Activated naive CD4-positive, alpha-beta T cell treated with Interleukin-2 at 50 U/mL for 16 hours (primary cell): ENCODE data around the gene PIGX.
A peak's percentile ranks its signal among the peaks of the same experiment; 100 is the strongest.
"Not testable (repeated sequence)": the region's sequence is repeated elsewhere in the genome, so short reads cannot be mapped to it uniquely, and the experiment has no call there.

ENCODE experiments used
- DNase-seq: peaks from one replicate; pipeline ENCODE4 v3.0.0-alpha.2; 2020

PIGX gene

GRCh38 chr3:196706731-196707130, 5.4 kb upstream of the PIGX start:
- no peak for DNase-seq

GRCh38 chr3:196707566-196707965, 4.6 kb upstream of the PIGX start:
- DNase-seq = no peak

- no peak for DNase-seq
Observed at GRCh38 chr3:196708467-196708866, 3.7 kb upstream of the PIGX start.

DNA sequence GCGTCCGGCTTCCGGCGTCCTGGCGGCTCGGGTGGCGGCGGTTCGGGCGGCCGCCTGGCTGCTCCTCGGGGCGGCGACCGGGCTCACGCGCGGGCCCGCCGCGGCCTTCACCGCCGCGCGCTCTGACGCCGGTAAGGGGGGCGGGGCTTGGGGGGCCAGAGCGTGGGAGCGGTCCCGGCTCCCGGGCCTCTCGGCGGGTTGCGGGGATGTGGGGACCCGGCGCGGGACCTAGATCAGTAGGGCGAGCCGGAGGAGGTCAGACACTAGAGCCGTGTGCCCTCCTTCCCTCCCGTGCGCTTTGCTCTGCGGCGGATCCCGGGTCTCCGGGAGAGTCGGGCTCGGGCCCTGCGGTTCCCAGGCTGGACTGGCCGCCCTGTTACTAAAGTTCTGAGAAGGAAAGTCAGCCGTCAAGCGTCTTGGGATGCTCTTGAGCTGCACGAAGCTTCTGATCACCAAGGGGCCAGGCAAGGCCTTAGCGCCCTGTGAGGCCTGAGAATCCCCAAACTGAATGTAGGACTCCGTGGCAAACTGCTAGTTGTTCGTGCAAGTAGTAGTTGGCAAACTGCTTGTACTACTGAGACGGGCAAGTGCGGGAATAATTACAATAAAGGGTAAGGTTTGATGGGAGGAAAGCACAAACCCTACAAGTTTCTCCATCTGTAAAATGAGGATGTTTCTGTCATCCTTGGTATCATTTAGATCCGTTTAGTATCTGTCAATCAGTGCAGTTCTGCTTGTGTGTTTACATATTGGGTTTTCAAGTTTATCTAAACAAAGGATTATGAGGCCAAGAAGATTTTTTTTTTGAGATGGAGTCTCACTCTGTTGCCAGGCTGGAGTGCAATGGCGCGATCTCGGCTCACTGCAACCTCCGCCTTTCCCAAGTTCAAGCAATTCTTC, 587 bp downstream of the PIGX start:
- peak; percentile 74 for DNase-seq

DNA sequence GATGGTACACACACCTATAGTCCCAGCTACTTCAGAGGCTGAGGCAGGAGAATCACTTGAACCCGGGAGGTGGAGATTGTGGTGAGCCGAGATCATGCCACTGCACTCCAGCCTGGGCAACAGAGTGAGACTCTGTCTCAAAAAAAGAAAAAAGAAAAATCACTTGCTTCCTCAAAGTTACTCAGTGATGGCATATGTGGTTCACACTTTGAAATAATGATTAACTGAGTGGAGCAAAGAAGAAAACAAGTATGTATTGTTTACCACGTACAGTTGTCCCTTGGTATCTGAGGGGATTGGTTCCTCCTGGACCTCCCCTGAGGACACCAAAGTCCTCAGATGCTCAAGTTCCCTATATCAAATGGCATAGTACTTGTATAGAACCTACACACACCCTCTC, 5.0 kb downstream of the PIGX start:
- not testable (repeated sequence) for DNase-seq

DNA sequence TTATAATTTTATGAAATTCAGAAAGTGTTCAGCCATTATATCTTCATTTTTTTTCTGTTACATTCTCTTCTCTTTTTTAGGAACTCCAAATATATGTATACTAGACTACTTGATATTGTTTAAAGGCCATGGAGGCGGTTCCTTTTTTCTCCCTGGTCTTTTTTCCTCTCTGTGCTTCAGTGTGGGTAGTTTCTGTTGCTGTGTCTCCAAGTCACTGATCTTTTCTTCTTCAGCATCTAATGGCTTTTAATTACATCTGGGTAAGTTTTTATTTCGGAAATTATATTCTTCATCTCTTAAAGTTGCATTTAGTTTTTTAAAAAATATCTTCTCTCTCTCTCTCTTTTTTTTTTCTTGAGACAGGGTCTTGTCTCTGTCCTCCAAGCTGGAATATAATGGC, 8.9 kb downstream of the PIGX start:
- DNase-seq = no peak

DNA sequence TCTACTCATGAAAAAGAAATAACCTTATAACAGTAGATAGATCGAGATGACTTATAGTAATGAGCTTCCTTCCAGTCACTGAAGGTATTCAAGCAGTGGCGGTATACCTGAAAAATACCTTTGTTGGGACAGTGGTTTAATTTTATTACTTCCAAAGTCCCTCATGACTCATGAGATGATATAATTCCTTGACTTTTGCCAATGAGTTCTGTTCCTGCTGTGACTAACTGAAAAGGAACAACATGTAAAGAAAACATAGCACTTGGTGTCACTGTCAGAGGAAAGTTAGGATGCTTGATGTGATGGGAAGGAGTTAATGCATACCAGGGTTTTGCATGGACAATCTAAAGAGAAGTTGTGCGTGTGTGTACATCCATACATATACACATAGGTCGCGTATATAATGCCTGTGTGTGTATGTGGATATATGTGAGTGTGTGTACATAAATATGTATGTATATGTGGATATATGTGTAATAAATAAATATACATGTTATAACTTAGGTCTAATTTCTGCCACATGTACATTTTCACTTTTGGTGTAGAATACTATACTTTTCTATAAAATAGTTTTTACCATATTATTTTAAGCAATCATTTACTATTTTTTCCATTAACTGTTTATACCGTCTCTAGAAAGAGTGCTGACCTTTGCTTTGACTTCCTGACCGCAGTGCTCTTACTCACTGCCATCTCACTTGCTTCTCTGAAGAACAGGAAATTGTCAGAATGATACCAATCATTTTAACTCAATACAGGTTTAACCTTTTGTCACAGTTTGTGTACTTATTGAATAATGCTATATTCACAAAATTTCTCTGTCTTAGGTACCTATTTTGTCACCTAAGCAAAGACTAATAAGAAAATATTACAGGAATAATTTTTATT, 14.9 kb downstream of the PIGX start:
- peak; percentile 36 for DNase-seq

DNA sequence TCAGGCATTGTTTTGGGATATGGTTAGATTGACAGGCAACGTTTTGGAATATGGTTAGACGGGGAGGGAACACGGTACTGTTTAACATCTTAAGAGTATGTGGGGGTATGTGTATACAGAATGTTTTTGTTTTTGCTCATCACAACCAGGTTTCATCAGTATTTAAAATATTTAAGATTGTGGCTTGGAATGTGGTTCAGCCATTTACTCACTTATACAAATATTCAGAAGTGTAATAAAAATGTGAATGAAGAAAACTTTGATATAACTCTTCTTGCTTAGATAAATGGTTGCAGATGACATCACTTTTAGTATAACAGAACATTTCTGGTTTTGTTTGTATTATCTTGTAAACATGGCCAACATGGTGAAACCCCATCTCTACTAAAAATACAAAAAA, 23.6 kb downstream of the PIGX start:
- DNase-seq = no peak

DNA sequence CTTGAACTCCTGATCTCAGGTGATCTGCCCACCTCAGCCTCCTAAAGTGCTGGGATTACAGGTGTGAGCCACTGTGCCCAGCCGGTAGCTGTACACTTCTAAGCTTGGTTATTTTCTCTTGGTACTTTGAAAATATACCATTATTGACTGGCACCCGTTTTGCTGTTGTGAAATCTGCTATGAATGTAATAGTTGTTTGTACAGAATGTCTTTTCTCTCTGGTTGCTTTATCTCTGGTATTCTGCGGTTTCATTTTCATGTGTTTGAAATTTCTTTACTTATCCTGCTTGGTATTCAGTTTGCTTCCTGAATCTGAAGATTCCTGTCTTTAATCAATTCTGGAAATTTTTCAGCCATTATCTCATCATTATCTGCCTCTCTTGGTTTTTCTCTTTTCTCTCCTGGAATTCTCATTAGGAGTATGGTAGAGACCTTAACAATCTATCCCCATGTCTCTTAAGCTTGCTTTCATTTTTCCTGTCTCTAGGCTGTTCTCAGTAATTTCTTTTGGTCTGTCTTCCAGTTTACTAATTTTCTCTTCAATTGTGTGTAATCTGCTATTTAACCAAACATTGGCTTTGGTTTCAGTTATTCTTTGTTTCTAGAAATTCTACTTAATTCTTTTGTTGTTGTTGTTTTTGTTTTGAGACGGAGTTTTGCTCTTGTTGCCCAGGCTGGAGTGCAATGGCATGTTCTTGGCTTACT, 24.6 kb downstream of the PIGX start:
- DNase-seq = no peak

DNA sequence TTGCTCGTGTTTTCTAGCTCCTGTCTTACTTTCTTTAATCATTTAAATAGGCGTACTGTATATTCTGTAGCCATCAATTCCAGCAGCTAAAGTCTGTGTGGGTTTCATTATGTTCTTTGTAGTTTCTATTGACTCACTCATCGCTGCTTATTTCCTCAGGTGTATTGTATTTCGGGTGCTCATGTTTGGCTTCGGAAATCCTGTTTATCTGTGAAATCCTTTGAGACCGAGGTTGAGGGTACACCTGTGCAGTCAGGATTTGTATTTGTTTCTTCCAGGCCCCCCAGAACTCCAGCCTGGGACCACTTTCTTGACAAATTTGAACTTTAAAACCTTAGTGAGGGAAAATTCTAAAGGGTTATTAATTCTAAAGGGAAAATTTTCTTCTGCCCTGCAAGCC, 25.5 kb downstream of the PIGX start:
- no peak for DNase-seq

GRCh38 chr3:196739671-196740480, 27.7 kb downstream of the PIGX start, which contains the start of gene PAK2:
Gene PAK2, plus strand, starts transcription at chr3:196739857. Its CDS starts 42,790 bp downstream, at chr3:196782647.
- DNase-seq = peak; percentile 90

DNA sequence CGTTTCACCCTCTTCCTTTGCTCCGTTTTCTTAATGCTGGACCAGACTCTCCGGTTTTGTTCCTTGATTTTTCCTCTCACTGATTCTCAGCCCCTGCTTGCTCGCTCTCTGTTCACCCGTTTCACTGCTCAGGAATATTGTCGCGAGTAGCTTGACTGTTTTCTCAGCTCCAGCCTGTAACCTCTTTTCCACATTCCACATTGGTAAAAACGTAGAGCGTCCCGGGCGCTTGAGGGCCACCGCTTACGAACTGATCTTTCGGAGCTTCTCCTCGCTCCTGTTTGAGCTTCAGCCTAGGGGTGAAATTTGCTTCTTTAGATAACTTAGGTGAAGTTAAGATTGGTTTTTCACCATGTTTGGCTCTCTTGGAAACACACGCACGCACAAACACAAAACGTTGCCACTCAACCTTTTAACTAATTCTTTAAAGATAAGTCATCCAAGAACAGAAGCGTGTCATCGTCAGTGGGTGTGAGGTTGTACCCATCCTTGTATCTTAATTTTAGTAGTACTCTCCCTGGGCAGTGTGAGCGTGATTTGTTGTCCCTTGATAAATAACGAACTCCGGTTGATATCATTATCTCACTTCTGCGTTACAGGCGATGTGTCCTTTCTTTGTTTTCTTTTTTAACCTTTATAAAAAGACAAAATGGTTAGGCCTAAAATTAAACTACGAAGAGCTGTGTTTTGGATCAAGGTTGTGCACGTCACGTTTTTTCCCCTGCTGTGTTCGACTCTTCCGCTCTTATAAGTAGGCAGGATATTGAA, 28.5 kb downstream of the PIGX start:
- peak; percentile 58 for DNase-seq

- DNase-seq = no peak
Observed at GRCh38 chr3:196741249-196741889, 29.2 kb downstream of the PIGX start.

DNA sequence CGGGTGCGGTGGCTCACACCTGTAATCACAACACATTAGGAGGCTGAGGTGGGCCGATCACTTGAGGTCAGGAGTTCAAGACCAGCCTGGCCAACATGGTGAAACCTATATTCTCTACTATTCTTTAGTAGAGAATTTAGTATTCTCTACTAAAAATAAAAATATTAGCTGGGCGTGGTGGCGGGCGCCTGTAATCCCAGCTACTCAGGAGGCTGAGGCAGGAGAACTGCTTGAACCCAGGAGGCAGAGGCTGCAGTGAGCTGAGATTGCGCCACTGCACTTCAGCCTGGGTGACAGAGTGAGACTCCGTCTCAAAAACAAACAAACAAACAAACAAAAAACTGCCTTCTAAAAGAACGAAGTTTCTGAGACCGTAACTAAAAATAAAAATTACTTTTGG, 31.4 kb downstream of the PIGX start:
- DNase-seq = not testable (repeated sequence)

GRCh38 chr3:196749125-196749524, 36.9 kb downstream of the PIGX start:
- DNase-seq = no peak

- DNase-seq = no peak
Observed at GRCh38 chr3:196753201-196753600, 41.0 kb downstream of the PIGX start.

- no peak for DNase-seq
Observed at GRCh38 chr3:196754091-196754981, 42.2 kb downstream of the PIGX start.

- DNase-seq = no peak
Observed at GRCh38 chr3:196756732-196757131, 44.6 kb downstream of the PIGX start.

DNA sequence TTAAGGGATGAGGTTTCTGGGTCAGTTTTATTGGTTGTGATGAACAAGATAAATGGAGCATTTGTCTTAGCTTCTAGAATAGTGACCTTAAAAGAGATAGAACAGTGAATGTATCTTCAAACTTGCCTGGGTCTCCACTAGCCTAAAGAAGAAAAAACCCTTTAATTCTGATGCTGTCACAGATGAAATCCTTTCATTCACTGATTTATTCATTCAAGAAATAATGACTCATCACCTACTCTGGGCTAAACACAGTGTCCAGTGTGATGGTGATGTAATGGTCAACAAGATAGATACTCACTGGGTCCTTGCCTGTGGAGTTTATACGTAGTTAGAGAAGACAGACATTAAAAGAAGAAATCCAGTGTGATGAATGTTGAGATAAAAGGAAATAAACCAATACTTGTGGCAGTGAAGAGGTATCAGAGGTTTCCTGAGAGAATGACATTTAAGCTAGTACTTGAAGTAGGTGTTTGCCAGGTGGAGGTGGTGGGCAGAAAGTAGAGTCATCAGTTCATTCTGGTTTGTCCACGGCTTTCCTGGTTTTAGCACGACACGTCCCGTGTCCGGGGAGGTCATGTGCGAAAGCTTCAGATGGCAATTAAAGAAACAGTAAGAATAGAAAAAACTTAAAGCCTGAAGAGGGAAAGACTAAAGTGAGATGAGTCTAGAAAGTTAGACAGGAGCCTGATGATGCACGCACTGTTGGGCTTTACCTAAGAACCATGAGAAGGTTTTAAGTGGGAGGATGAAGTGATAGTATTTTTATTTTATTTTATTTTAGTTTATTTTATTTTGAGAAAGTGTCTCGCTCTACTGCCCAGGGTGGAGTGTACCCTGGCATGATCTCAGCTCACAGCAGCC, 45.9 kb downstream of the PIGX start:
- no peak for DNase-seq
